HG03097 (cell line): Measurements from ENCODE around the gene CACNA1G.
A peak's percentile ranks its signal among the peaks of the same experiment; 100 is the strongest.

Experiments used
- ATAC-seq: cut with Tn5 transposase; IDR thresholded peaks from one replicate; pipeline ENCODE4 v1.9.1; 2021; ENCODE audit not compliant: unreplicated experiment, low FRiP score

The CACNA1G gene

GRCh38 chr17:50560185-50560824 lies at the start of gene CACNA1G:
CACNA1G (plus strand) TSS chr17:50560715; CDS start chr17:50561460, 745 bp downstream.
- ATAC-seq = peak; percentile 76

DNA sequence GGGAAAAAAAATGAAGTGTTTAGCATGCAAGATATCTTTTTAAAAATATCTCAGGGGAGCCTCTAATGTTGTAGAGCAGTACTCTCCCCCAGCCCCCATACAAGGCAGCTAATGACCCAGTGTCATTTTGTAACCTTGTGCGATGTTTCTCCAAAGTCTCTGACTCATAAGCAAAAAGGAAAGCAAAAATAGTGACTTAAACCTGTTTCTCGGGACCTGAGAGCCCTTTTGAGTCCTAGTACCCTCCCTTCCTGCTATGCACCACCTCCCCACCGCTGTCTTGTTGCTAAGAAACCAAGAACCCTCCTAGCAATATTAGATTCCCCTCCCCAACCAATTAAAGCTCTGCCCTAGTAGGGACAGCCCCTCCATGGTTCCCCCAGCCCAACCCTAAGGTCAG lies 49.5 kb upstream of the CACNA1G start:
- ATAC-seq = peak; percentile 74

DNA sequence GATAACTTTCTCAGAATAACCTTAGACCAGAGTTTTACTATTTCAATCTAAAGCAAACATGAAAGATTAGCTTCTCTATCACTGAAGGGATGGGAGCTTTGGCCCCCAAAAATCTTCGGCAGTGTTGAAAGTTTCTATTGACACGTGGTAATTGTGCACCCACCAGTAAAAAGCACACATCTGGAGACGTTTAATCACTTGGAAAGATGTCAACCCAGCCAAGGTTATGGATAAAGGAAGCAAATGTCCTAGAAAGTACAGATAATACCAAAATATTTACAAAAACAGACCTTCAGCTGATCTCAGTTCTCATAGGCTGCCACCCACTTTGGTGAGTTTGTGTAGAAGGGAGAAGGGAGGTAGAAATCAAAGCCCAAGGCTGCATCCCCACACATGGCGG lies 47.0 kb upstream of the CACNA1G start:
- no peak for ATAC-seq

DNA sequence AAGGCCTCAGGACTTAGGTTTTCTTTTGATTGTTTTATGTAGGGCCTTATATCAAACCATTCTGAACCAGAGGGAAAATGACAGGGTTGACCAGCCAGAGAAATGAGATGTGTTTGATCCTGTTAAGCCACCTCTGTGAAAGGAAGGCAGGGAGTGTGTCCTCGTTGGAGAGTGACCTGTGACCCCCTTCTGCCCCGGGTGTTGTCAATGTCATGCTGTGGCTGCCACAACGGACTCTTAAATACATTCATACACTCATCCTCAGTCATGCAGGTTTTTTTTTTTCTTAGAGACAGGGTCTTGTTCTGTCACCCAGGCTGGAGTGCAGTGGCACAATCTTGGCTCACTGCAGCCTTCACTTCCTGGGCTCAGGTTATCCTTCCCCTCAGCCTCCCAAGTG lies 46.1 kb upstream of the CACNA1G start:
- ATAC-seq = no peak

- ATAC-seq = no peak
Observed at GRCh38 chr17:50514936-50515702, 45.4 kb upstream of the CACNA1G start.

DNA sequence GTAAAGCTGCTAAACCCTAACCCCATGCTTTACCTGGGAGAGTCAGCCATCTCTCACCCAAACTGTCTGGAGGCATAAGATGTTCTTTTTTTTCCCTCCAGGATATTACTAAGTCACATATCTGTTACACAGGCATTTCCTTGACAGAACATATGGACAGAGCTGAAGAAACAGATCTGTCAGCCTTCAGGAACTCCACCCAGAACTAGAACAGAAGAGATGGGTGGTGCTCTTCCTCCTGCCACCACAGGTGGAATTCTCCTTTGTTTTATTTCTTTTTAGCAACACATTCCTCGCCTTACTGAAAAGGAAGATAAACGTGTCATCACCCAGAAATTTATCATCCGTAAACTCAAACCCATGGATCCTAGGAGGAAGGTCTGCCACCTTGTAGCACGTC lies 43.5 kb upstream of the CACNA1G start:
- ATAC-seq = no peak

DNA sequence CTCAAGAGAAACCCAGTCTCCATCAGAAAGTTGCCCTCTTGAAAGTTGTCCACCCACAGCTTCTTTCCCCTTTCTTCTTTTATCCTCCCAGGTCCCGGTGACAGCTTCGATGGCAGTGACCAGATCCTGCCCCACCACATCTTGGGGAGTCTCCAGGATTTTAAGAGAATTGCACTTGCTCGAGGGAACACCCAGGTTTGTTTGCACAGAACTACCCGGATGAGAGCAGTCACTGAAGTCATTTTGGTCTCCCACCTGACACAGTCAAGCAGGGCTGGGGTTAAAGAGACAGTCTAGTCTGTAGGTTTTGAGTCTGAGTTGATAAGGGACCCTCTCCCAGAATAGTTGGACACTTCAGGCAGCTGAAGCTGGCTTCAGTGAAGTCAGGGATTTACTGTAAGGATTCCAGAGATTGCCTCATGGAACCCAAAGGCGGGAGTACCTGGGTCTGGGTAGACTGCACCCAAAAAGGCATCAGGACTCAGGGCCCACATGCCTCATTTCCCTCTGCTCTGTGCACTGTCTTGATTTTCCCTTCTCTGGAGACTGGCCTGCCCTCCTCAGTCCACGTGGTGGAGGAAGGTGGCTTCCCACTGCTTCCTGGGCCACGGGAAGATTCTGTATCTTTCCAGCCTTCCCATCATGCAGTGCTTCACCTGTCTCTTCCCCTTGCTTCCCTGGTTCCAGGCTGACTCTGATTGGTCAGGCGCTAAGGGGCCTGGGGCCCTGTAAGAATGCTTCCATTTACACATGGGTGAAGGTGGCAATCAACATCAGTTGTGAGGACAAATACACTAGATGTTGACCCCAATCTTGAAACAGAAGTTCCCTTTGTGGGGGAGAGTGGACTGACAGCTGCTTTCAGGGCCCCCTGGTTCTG lies 42.8 kb upstream of the CACNA1G start:
- ATAC-seq = no peak

DNA sequence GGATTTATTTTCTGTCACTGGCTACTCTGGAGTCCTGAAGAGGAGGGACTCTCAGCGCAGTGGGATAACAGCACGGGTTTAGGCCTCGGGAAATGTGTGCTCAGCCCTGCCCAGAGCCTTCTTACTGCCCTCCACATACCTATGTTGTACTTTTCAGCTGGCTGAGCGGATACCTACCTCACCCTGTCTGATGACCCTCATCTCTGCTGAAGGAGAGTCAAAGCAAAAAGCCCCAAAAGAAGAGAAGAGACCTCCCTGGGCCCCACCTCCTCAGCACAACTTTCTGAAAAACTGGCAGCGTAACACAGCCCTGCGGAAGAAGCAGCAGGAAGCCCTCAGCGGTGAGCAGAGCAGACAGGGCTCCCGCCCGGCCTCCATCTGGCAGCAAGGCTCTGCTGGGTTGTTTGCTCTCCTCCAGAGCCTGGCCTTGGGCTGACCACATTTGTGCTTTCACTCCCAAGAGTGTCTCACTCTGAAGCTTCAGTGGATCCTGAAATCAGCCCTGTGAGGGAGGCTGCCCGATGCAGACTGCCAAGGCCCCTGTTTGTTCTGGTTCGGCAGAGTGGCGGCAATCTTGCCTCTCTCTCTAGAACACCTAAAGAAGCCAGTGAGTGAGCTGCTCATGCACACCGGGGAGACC lies 42.0 kb upstream of the CACNA1G start:
- no peak for ATAC-seq

- no peak for ATAC-seq
Observed at GRCh38 chr17:50519141-50519834, 41.2 kb upstream of the CACNA1G start.

DNA sequence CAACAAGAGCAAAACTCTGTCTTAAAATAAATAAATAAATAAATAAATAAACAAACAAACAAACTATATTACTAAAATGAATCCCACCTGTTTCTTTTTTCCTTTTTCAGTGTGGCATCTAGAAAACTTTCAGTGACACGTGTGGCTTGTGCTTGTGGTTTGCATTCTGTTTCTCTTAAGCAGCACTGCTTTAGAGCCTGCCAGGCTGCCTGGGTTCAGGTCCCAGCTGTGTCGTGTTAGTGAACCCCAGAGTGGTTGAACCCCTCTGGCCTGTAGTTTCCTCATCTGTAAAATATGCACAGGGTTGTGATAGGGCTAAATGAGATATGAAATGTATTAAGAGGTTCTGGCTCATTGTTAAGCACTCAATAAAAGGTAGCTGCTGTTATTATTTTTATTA lies 40.0 kb upstream of the CACNA1G start:
- no peak for ATAC-seq

- ATAC-seq = no peak
Observed at GRCh38 chr17:50521514-50521913, 39.0 kb upstream of the CACNA1G start.

DNA sequence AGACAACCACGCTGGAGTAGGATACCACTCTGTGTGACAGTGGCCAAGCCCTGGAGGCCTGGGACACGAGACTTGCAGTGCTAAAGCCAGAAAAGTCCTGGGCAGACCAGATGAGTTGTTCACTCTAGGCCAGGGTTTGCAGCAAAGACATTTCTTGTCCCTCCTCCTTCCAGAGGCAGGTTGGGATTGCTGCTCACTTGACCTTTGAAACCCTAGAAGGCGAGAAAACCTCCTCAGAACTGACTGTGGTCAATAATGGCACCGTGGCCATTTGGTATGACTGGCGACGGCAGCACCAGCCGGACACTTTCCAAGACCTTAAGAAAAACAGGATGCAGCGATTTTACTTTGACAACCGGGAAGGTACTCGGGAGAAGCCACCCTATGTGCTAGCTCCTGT lies 37.7 kb upstream of the CACNA1G start:
- ATAC-seq = no peak

DNA sequence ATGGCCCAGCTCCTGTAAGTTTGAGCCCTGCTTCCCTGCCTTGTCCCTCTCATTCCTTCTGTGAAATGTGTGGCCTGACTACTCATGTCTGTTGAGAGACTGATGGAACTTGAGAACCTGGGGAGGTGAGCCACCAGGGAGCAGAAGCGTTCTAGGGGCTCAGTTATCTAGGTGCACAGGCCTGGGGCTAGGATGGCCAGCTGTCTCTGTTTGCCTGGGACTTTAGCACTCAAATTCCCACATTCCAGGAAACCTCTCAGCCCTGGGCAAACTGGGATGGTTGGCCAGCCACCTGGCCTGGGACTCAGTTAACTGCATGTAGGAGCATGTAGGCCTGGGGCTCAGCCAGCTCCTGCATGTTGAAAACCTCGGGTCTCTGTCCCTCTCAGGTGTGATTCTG lies 37.3 kb upstream of the CACNA1G start:
- no peak for ATAC-seq

GRCh38 chr17:50524838-50525237 lies 35.7 kb upstream of the CACNA1G start:
- no peak for ATAC-seq

DNA sequence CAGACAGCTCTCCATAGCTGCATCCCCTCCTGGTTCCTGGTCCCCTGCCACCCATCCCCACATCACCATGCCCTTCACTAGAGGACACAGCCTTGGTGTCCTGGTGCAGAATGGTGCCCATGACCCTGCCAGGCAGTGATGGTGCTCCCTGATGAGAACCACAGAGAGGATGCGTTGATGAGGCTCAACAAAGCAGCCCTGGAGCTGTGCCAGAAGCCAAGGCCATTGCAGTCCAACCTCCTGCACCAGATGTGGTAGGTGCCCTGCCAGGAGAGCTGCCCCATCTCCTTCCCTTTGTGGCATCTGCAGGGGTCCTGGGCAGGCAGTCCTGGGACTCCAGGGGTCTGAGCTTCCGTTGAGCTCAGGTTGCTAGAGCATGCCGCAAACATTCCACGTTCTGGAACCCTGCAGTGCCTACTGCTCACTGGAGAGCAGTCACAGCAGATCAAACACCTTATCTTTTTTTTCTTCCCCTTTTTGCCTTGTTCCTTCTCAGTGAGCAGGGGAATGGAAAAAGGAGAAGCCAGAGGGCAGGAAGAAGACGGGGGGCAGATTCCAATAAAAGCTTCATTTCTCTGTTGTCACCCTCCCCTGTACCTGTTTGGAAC lies 33.3 kb upstream of the CACNA1G start:
- ATAC-seq = no peak

- no peak for ATAC-seq
Observed at GRCh38 chr17:50527949-50528474, 32.5 kb upstream of the CACNA1G start.

GRCh38 chr17:50529849-50530248 lies 30.7 kb upstream of the CACNA1G start:
- no peak for ATAC-seq

- ATAC-seq = no peak
Observed at GRCh38 chr17:50531428-50532025, 29.0 kb upstream of the CACNA1G start.

DNA sequence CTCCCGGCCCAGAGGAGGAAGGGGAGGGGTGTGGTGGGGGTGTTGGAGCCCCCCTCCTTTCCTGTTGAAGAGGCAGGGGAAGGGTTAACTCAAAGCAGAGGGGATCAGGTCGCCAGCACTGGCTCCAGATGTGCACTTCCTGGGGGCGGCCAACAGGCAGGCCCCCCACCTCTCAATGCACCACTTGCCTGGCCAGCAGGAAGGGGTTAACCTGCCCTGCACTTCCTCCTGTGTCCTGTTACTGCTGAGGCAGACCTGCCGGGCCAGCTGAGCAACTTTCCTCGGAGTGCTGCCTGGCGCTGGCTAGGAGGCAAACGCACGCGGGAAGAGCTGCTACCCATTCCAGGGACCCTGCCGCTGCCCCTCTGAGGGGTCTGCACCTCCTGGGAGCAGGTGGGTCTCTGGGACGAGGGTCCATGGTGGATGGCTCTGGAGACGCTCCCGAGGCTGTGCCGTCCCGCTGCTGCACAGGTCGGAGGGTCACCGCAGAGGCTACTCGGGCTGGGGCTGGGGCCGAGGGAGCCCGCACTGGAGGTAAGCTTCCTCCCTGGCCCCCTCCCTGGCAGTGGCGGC lies 28.0 kb upstream of the CACNA1G start, which contains the start of gene EPN3:
Gene EPN3 (plus strand): TSS at position 284 of the 573 bp plus-strand sequence. CDS start 3,822 bp downstream, outside the sequence.
- ATAC-seq = no peak
